H1 (cell line): ENCODE data around the gene RALGDS. TPM values are rescaled to one million over a fixed set of nuclear protein-coding genes. Genes with fewer than 3 reads are reported as not detected.

ENCODE experiments used
- CBX8 ChIP-seq: fragments of 300-800, 300-1000 bp; sonication (generic); IDR thresholded peaks from 2 replicates; pipeline ENCODE4 v1.7.1; 2016; ENCODE audit warnings: low read depth, low read length, borderline replicate concordance
- CHD7 ChIP-seq: fragments of 300-600 bp; sonication (generic); IDR thresholded peaks from 2 replicates; pipeline ENCODE4 v1.7.1; 2012; ENCODE audit warnings: low read length, moderate library complexity, mild to moderate bottlenecking, inconsistent platforms; ENCODE audit not compliant: insufficient replicate concordance
- CTCF ChIP-seq, 3 experiments: IDR thresholded peaks; 1 replicate in 2 of 3; 2 replicates in 1 of 3; pipeline versions ENCODE4 v1.5.1 to v1.6.1; 2011; ENCODE audit warnings: low read length in 3 of 3, mild to moderate bottlenecking in 3 of 3, inconsistent platforms in 2 of 3, low read depth in 1 of 3, moderate library complexity in 1 of 3; ENCODE audit not compliant: insufficient read depth in 1 of 3; ENCODE audit errors: control extremely low read depth in 1 of 3
- HDAC2 ChIP-seq, 2 experiments: fragments of 300-600 bp in 1 of 2; sonication (generic) in 1 of 2; IDR thresholded peaks; 2 replicates each; pipeline ENCODE4 v1.6.1; 2011 to 2012; ENCODE audit warnings: low read depth in 2 of 2, low read length in 2 of 2, mild to moderate bottlenecking in 2 of 2, moderate library complexity in 2 of 2, borderline replicate concordance in 1 of 2, inconsistent platforms in 1 of 2
- TAF7 ChIP-seq: optimal IDR thresholded peaks from 2 replicates; pipeline ENCODE3; 2011; ENCODE audit warnings: low read depth, mild to moderate bottlenecking, inconsistent platforms, low read length, moderate library complexity, borderline replicate concordance
- polyA plus RNA-seq, 7 experiments: library from polyadenylated mRNA; depleted of rRNA in 3 of 7; stranded (reverse) in 5 of 7; unstranded in 2 of 7; fragments of >200 nt in 5 of 7; fragments of 200-250 nt in 2 of 7; gene quantifications; 1 replicate in 5 of 7; 2 replicates in 1 of 7; 4 replicates in 1 of 7; pipeline versions ENCODE4 v1.2.1 to v1.2.3, GENCODE V29; 2011 to 2013; ENCODE audit warnings: missing spikeins in 2 of 7, mixed read lengths in 2 of 7
- total RNA-seq: library from RNA; stranded (reverse); fragmentation: NEBNext Ultra II Directional; extraction: Animal tissue kit (Norgen Biotek cat#: 25700); gene quantifications from 2 replicates; pipeline ENCODE4 v1.2.1, GENCODE V29; 2021

Gene RALGDS
- total and polyA plus RNA-seq, 2 of the 8 experiments (the other 6 are each of a cell fraction or from before 2014, with no cell fraction given), result 14.5 to 25.5 TPM

GRCh38 chr9:133149130-133150015, 28.3 kb upstream of the RALGDS start (continued):
- TF ChIP-seq CTCF (IDR thresholded peaks at IDR 0.05; ENCODE audit: control extremely low read depth in 1 of 3, insufficient read depth in 1 of 3, low read depth in 1 of 3, low read length in 3 of 3) (peak in 2 of 3 experiments; percentile 1 to 14; a peak in 1 of 4 replicates), CHD7 (no peak), HDAC2 (IDR thresholded peaks at IDR 0.05; ENCODE audit: borderline replicate concordance in 1 of 2, low read depth in 2 of 2, low read length in 2 of 2) (peak in 1 of 2 experiments; percentile 35; a peak in 1 of 4 replicates), CBX8 (no peak), TAF7 (peak; percentile 56)
